Activated CD4-positive, alpha-beta T cell treated with anti-CD3 and anti-CD28 coated beads, Interleukin-2, amount 10 ng/mL, durations not matched to agents 24 days and 14 days (primary cell): ENCODE results near the gene DESI1. TPM values are rescaled to one million over a fixed set of nuclear protein-coding genes. Genes with fewer than 3 reads are reported as not detected.

ENCODE experiments used
- DNase-seq: peaks from one replicate; pipeline ENCODE4 v3.0.0; 2022
- H3K27ac Mint-ChIP-seq: one replicate; pipeline ENCODE4 v1.8.0; 2022; ENCODE audit warnings: mild to moderate bottlenecking, mixed read lengths
- H3K27me3 Mint-ChIP-seq: one replicate; pipeline ENCODE4 v1.8.0; 2022; ENCODE audit warnings: mixed read lengths
- H3K36me3 Mint-ChIP-seq: one replicate; pipeline ENCODE4 v1.8.0; 2022; ENCODE audit warnings: low read depth, mild to moderate bottlenecking, mixed read lengths
- H3K4me1 Mint-ChIP-seq: one replicate; pipeline ENCODE4 v1.8.0; 2021; ENCODE audit warnings: mixed read lengths
- H3K4me3 Mint-ChIP-seq: one replicate; pipeline ENCODE4 v1.8.0; 2022; ENCODE audit warnings: mild to moderate bottlenecking, moderate library complexity, mixed read lengths
- H3K9me3 Mint-ChIP-seq: one replicate; pipeline ENCODE4 v1.8.0; 2021; ENCODE audit warnings: mixed read lengths
- intact Hi-C: fragments of 100-400 bp; cut with micrococcal nuclease; formaldehyde crosslinking; loops from one replicate; pipeline ENCODE4 v1.15.1; 2023
- total RNA-seq: library from RNA; stranded (reverse); gene quantifications from 2 replicates; pipeline ENCODE4 v1.2.3, GENCODE V29; 2022

Gene DESI1
- total RNA-seq, 1 donor from 2014 or later: 84.9 TPM

GRCh38 chr22:41621099-41621910 lies 462 bp upstream of the DESI1 start, which contains the start of gene XRCC6:
TSS of gene XRCC6 (plus strand) at chr22:41621295. CDS start at chr22:41622005, 710 bp downstream.
- DNase-seq: peak; percentile 99
- Mint-ChIP-seq H3K27me3 (no peaks in the 10 kb centered on the region), H3K4me1 (peaks cover 34% of the 10 kb centered on the region), H3K27ac (peak within 1 kb of the TSS; percentile 99), H3K4me3 (peak within 1 kb of the TSS; percentile 99), H3K9me3 (no peaks in the 10 kb centered on the region), H3K36me3 (peaks cover 46% of the 10 kb centered on the region)
- intact Hi-C loops: loop anchor here (1.0 to 5.0 kb wide), 8 partner anchors 17 to 335 kb away; partner anchors contain the start of genes POLR3H and RANGAP1

GRCh38 chr22:41619979-41620588 lies 759 bp downstream of the DESI1 start:
- peaks cover 35% of the 10 kb centered on the region for H3K4me1 Mint-ChIP-seq
- peak overlapping the region; percentile 99 for H3K4me3 Mint-ChIP-seq
- DNase-seq: peak; percentile 83
- intact Hi-C loops: loop anchor here (2.0 to 5.0 kb wide), 2 partner anchors 162 to 333 kb away; partner anchors contain the start of gene RANGAP1
- peaks cover 44% of the 10 kb centered on the region for H3K36me3 Mint-ChIP-seq
- peak overlapping the region; percentile 99 for H3K27ac Mint-ChIP-seq
- no peaks in the 10 kb centered on the region for H3K27me3 Mint-ChIP-seq
- H3K9me3 Mint-ChIP-seq: no peaks in the 10 kb centered on the region

GRCh38 chr22:41613456-41613855 lies 7.4 kb downstream of the DESI1 start:
- intact Hi-C loops: no loop called here
- Mint-ChIP-seq H3K9me3 (no peaks in the 10 kb centered on the region), H3K4me3 (no peak overlapping the region), H3K27ac (no peak overlapping the region), H3K4me1 (peaks cover 8% of the 10 kb centered on the region), H3K36me3 (peaks cover 40% of the 10 kb centered on the region), H3K27me3 (no peaks in the 10 kb centered on the region)
- DNase-seq: no peak

GRCh38 chr22:41612603-41613306 lies 8.1 kb downstream of the DESI1 start:
- intact Hi-C loops: no loop called here
- peaks cover 4% of the 10 kb centered on the region for H3K4me1 Mint-ChIP-seq
- no peak overlapping the region for H3K4me3 Mint-ChIP-seq
- H3K27ac Mint-ChIP-seq: no peak overlapping the region
- H3K9me3 Mint-ChIP-seq: no peaks in the 10 kb centered on the region
- peaks cover 41% of the 10 kb centered on the region for H3K36me3 Mint-ChIP-seq
- H3K27me3 Mint-ChIP-seq: no peaks in the 10 kb centered on the region
- no peak for DNase-seq

- Mint-ChIP-seq H3K9me3 (no peaks in the 10 kb centered on the region), H3K27me3 (peaks cover 3% of the 10 kb centered on the region), H3K36me3 (peaks cover 69% of the 10 kb centered on the region), H3K4me3 (no peak overlapping the region), H3K27ac (no peak overlapping the region), H3K4me1 (peaks cover 18% of the 10 kb centered on the region)
- intact Hi-C loops: no loop called here
- no peak for DNase-seq
Observed at GRCh38 chr22:41608386-41608785, 12.5 kb downstream of the DESI1 start.

- intact Hi-C loops: loop anchor here (1.0 to 5.0 kb wide), 3 partner anchors 13 to 62 kb away; partner anchors contain the start of genes DESI1, POLR3H and XRCC6
- Mint-ChIP-seq H3K27me3 (peaks cover 5% of the 10 kb centered on the region), H3K4me1 (peaks cover 32% of the 10 kb centered on the region), H3K4me3 (no peak overlapping the region), H3K27ac (peak overlapping the region; percentile 74), H3K36me3 (peaks cover 75% of the 10 kb centered on the region), H3K9me3 (no peaks in the 10 kb centered on the region)
- peak; percentile 89 for DNase-seq
Observed at GRCh38 chr22:41603873-41604332, 16.9 kb downstream of the DESI1 start.

GRCh38 chr22:41600976-41601375 lies 19.9 kb downstream of the DESI1 start:
- Mint-ChIP-seq H3K27ac (no peak overlapping the region), H3K36me3 (peaks cover 74% of the 10 kb centered on the region), H3K4me1 (peaks cover 34% of the 10 kb centered on the region), H3K27me3 (peaks cover 5% of the 10 kb centered on the region), H3K9me3 (no peaks in the 10 kb centered on the region), H3K4me3 (no peak overlapping the region)
- no peak for DNase-seq
- intact Hi-C loops: loop anchor here (5.0 kb wide), 1 partner anchor 59 kb away; the partner anchor contains the start of gene POLR3H

GRCh38 chr22:41598891-41599635 lies 21.8 kb downstream of the DESI1 start:
- Mint-ChIP-seq H3K4me1 (peaks cover 21% of the 10 kb centered on the region), H3K36me3 (peaks cover 54% of the 10 kb centered on the region), H3K9me3 (no peaks in the 10 kb centered on the region), H3K27ac (no peak overlapping the region), H3K4me3 (no peak overlapping the region), H3K27me3 (peaks cover 2% of the 10 kb centered on the region)
- DNase-seq: no peak
- intact Hi-C loops: no loop called here

- Mint-ChIP-seq H3K27ac (no peak overlapping the region), H3K4me1 (peaks cover 13% of the 10 kb centered on the region), H3K36me3 (peaks cover 45% of the 10 kb centered on the region), H3K9me3 (no peaks in the 10 kb centered on the region), H3K27me3 (peaks cover 2% of the 10 kb centered on the region), H3K4me3 (no peak overlapping the region)
- DNase-seq: no peak
- intact Hi-C loops: no loop called here
Observed at GRCh38 chr22:41598081-41598480, 22.8 kb downstream of the DESI1 start.

- DNase-seq: no peak
- Mint-ChIP-seq H3K4me3 (no peak overlapping the region), H3K36me3 (peaks cover 40% of the 10 kb centered on the region), H3K9me3 (no peaks in the 10 kb centered on the region), H3K27me3 (peaks cover 2% of the 10 kb centered on the region), H3K4me1 (peaks cover 8% of the 10 kb centered on the region), H3K27ac (no peak overlapping the region)
- intact Hi-C loops: no loop called here
Observed at GRCh38 chr22:41597635-41597953, 23.2 kb downstream of the DESI1 start.

- Mint-ChIP-seq H3K27me3 (peaks cover 2% of the 10 kb centered on the region), H3K4me1 (peaks cover 6% of the 10 kb centered on the region), H3K9me3 (no peaks in the 10 kb centered on the region), H3K36me3 (peaks cover 34% of the 10 kb centered on the region), H3K4me3 (no peak overlapping the region), H3K27ac (no peak overlapping the region)
- DNase-seq: peak; percentile 82
- intact Hi-C loops: no loop called here
Observed at GRCh38 chr22:41596776-41597634, 23.8 kb downstream of the DESI1 start.

GRCh38 chr22:41595703-41596102 lies 25.1 kb downstream of the DESI1 start:
- intact Hi-C loops: no loop called here

More at GRCh38 chr22:41595703-41596102, 25.1 kb downstream of the DESI1 start:
- Mint-ChIP-seq H3K36me3 (peaks cover 23% of the 10 kb centered on the region), H3K9me3 (no peaks in the 10 kb centered on the region), H3K4me1 (peaks cover 4% of the 10 kb centered on the region), H3K27ac (no peak overlapping the region), H3K4me3 (no peak overlapping the region), H3K27me3 (no peaks in the 10 kb centered on the region)
- DNase-seq: no peak
